OCI-LY1 (cell line): Measurements from ENCODE around the gene ULK4.

ENCODE experiments used
- EZH2 ChIP-seq: fragments of 200-600 bp; sonication (generic), shearing (Covaris generic); IDR thresholded peaks from 2 replicates; pipeline ENCODE4 v1.8.0; 2017; ENCODE audit warnings: borderline replicate concordance, mixed run types, mild to moderate bottlenecking, antibody characterized with exemption, low read length, moderate library complexity, mixed read lengths
- TF ChIP-seq, protein P1 (sequence below): fragments of 200-600 bp; sonication (generic), shearing (Covaris generic); IDR thresholded peaks from 2 replicates; pipeline ENCODE4 v1.5.1; 2017; ENCODE audit warnings: mild to moderate bottlenecking, antibody characterized with exemption, low read length, moderate library complexity, mixed read lengths

DNA sequence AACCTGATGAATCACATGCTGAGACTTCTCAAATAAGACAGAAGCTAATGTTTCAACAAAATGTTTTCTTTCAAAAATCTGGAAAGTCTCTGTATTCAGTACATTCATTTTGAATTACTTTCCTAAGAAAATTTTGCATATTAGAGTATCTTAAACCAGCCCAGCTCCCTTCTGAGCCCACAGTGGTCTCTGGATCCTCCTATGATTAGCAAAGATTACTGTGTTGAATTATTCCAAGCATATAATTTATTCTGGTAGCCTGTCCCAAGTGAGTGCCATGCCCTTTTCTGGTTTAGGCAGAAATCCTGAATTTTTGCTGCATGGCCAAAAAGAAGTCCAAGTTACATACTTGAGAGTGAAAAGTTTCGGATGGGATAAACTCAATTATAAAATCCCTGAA lies 483.6 kb downstream of the ULK4 start:
- TF ChIP-seq, protein P1, sequence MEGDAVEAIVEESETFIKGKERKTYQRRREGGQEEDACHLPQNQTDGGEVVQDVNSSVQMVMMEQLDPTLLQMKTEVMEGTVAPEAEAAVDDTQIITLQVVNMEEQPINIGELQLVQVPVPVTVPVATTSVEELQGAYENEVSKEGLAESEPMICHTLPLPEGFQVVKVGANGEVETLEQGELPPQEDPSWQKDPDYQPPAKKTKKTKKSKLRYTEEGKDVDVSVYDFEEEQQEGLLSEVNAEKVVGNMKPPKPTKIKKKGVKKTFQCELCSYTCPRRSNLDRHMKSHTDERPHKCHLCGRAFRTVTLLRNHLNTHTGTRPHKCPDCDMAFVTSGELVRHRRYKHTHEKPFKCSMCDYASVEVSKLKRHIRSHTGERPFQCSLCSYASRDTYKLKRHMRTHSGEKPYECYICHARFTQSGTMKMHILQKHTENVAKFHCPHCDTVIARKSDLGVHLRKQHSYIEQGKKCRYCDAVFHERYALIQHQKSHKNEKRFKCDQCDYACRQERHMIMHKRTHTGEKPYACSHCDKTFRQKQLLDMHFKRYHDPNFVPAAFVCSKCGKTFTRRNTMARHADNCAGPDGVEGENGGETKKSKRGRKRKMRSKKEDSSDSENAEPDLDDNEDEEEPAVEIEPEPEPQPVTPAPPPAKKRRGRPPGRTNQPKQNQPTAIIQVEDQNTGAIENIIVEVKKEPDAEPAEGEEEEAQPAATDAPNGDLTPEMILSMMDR, result no peak
- TF ChIP-seq EZH2, result no peak
